ENCODE results near the gene FOXD4L1.
"Not testable (repeated sequence)": the region's sequence is repeated elsewhere in the genome, so short reads cannot be mapped to it uniquely, and the experiment has no call there.

The FOXD4L1 gene

DNA sequence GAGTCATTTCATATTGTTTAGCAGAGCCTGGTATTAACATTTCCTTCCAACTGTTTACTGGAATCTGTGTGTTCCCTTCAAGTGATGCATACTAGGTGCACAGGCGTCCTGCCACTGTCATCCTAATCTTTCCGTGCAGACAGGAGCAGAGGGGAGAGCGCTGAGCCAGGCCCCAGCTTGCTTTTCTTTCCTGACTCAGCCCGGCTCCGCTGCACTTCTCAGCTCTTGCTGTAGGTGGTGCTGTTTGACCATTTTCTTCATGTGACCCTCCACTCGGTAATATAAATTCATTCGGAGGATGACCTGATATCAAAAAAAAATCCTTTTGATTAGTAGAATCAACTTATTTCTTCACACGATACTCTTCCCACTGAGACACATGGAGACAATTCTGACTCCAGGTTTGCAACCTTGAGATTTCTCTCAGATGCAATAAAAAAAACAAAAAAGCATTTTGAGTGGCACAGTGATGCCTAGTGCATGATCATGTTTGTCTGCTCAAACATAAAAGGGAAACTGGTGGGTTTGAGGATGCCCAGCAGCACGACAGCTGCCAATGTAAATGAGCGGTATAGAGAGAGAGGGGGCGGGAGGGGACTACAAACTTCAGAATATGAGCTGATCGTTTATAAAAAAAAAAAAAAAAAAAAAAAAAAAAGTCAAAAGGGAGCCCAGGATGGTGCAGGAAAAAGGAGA, 29.0 kb downstream of the FOXD4L1 start:
- not testable (repeated sequence) for DNase-seq

DNA sequence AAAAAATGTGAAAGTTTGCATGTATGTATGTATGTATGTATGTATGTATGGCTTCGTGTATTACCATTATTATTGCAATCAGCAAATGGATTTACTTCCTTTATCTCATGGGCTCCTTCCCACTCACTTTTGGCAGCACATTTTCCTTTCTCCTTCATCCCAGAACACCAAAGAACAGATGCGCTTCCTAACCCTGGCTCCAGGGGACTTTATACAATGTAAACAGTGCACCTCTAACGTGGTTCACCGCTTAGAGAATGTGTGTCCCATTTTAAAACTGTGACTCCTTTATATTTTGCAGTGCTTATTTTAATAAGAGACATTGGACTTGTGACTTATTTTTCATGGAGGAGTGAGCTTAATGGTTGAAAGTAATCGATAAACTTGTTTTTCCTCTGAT, 29.7 kb downstream of the FOXD4L1 start:
- DNase-seq: not testable (repeated sequence)

DNA sequence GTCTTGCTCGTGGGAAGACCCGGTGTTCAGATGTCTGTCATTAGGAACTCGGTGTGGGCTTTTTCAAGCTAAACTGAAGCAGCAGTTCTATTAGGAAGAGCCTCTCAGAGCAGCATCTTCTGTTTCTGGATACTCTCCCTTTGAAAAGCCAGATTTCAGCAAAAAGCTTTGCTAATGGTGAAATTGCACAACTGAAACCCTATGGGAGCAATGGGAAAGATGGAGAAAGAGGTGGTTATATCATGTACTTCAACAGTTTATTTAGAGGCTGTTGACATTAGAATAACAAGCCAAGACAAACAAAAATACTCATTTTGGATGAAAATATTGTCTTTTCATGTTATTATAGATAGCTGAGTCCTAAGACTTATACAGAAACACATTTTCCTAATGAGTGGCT, 30.4 kb downstream of the FOXD4L1 start:
- not testable (repeated sequence) for DNase-seq

DNA sequence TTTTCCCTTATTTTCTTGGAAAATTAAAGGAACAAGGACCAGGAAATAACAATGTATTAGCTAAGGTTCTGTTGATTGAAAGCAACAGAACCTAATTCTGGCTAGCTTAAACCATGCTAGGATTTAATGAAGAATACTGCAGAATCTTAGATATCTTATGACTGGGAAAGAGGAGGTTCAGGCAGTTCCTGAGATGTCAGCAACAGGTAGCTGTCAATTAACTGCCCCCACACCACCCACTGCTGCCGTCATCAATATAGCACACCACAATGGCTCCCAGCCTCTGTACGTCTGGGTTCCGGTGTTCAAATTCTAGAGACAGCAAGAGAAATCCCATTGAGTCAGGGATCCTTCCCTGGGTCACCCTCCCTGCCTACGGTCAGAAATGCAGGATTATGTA, 34.5 kb downstream of the FOXD4L1 start:
- not testable (repeated sequence) for DNase-seq

DNA sequence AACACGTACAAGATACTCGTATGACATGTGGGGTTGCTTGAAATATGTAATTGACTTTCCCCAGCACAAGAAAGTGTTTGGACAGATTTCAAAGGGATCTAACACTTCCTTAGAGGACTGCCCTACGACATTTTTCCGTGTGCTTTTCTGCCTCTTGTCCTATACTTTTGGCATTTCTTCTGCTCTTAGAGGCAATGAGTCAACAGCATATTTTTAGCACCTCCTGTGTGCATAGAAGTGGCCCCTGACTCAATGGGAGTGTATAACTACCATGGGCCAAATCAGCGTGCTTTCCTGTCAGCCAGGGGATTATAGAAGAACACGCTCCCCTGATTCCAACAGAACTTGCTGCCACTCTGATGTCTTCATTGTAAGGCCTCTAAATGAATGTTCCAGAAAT, 38.1 kb downstream of the FOXD4L1 start:
- not testable (repeated sequence) for DNase-seq

DNA sequence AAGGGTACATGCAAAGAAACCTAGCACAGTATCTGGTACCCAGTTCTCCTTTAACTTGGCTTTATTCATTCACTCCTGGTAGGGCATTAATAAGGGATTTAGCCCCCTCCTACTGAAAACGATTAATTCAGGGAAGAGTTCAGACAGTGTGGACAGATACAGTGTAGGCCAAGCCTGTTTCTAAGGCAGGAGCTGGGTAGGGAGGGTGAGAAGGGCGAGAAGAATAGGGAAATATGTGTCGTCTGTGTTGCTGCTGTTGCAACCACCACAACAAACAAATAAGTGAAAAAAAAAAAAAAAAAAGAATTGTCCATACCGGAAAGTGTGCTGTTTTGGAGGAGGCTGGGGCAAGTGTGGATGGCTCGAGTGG, 42.4 kb downstream of the FOXD4L1 start:
- not testable (repeated sequence) for DNase-seq

DNA sequence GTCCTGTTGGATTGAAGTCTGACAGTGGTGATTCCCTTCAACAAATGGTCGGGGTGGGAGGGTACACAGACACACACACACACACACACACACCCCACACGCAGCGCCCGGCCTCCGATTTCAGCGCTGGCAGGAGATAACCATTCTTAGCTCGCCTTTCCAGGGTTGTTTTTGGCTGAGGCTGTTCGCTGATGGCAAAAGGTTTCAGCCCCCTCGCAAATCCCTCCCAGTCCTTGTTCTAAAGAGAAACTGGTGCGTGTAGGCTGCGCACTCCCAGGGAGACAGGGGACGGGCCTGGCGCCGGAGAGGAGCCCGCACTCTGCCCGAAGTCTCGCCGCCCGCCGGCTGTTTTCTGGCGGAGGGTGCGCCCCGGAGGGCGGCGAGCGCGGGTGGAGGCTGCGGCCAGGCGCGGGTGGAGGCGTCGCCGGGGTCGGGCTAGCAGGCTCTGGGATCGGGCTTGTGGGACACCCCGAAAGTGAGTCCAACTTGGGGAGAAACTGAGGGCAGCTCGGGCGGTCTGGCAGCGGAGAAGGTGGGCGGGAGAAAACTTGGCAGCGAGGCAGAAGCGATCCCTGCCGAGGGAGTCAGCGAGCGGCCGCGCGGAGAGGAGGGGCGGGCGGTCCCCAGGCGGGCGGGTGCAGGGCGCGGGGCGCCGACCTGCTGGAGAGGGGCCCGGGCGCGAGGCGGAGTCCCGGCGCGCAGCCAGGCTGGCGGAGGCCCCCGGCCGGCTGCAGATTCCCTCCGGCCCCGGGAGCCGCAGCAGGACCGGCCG, 42.9 kb downstream of the FOXD4L1 start:
- not testable (repeated sequence) for DNase-seq

DNA sequence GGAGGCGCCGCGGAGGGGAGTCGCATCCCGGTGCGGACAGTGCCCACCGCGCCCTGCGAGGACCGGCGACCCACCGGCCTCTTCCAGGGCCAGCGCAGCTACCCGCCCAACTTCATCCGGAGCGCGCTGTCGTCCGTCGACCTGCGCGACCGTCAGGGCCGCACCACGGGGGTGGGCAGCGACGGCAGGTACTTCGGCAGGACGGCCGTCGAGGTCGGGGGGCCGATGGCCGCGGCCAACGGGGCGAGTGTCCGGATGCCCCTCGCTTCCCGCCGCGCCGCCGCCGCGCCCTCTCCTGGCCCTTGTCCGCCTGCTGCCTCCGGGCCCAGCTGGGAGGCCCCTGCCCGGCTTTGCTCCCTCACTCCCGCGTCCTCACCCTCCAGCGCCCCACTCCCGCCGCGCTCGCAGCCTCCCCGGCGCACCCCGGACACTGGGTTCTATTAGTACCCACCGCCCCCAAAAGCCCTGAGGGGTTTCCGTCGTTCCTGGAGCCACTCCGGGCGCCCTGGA, 43.6 kb downstream of the FOXD4L1 start:
- DNase-seq: not testable (repeated sequence)

DNA sequence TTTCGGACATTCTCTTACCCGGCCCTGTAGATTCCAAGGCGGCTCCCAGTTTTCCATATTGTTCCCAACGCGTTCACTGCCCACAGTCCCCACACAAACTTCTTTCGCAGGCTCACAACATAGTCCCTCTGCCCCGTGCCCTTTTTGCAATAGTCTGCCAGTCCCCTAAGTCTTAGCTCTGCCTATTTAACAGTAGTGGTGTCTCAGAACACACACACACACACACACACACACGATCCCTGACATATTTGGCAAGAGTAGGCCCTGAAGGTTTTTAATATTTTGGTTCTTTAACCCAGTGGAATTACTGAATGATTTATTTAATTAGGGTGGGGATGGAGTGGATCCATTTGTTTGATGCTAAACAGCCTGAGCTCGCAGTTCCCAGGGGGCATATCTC, 44.1 kb downstream of the FOXD4L1 start:
- not testable (repeated sequence) for DNase-seq
